ENCODE data around the gene MPV17.
"Not testable (repeated sequence)": the region's sequence is repeated elsewhere in the genome, so short reads cannot be mapped to it uniquely, and the experiment has no call there.

Gene MPV17

DNA sequence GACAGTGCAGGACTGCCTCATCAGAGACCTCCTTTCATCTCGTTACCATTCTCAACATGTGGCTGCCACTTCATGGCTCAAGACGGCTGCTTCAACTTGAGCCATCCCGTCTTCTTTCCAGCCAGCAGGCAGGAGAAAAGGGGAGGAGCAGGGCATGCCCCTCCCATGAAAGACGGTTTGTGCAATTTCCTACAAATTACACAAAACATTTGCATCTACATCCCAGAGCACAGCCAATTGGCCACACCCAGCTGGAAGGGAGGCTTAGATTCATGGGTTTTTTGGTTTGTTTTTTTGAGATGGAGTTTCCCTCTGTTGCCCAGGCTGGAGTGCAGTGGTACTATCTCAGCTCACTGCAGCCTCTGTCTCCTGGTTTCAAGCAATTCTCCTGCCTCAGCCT lies 26.4 kb downstream of the MPV17 start:
- no peak for DNase-seq

DNA sequence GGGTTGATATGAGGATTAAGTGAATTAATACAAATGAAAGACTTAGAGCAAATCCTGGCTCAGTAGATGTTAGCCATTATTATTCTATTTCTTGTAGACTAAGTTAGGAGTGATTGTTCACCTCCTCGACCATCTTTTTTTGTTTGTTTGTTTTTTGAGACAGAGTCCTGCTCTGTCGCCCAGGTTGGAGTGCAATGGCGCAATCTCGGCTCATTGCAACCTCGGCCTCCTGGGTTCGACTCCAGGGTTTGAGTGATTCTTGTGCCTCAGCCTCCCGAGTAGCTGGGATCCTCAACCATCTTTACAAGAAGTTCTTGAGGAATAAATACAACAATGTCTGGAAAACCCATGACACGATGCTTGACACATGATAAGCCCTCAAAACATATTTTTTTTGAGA lies 28.0 kb downstream of the MPV17 start:
- no peak for DNase-seq

- DNase-seq = no peak
Observed at GRCh38 chr2:27291865-27292264, 31.0 kb downstream of the MPV17 start.

- DNase-seq = peak in 1 of 2 experiments; percentile 8
Observed at GRCh38 chr2:27290549-27290948, 32.3 kb downstream of the MPV17 start.

DNA sequence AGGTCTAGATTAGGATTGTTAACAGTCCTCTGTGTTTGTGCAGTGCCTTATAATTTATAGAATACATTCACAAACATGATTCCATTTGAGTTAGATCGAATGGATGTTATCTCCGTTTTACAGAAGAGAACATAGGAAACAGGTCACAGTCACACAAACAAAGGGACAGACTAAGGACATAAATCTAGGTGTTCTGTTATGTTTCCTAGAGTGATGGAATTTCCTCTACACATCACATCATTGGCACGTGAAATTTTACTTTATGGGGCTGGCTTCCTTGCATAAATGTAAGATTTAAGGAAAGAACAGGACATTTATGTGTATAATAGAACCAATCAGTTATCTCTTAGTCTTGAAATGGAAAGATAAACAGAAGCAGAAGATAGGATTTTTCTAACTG lies 34.3 kb downstream of the MPV17 start:
- DNase-seq = no peak

- no peak for DNase-seq
Observed at GRCh38 chr2:27285481-27285880, 37.4 kb downstream of the MPV17 start.

DNA sequence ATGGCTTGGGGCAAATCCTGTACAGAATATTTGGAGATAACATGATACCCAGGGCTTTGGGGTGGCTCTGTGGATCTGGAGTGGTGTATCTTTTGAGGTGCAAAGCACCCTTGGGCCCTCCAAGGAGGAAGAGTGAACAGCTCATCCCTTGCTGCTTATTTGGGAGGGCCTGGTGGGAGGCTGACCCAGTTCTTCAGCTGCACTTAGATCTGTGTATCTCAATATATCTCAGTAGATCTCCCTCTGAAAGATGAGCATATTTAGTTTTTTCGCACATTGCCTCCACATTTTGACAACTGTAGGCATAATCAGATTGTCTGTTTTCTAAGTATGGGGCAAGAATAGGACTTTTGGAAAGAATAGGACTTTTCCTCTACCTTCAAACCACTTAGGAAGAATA lies 37.9 kb downstream of the MPV17 start:
- no peak for DNase-seq

DNA sequence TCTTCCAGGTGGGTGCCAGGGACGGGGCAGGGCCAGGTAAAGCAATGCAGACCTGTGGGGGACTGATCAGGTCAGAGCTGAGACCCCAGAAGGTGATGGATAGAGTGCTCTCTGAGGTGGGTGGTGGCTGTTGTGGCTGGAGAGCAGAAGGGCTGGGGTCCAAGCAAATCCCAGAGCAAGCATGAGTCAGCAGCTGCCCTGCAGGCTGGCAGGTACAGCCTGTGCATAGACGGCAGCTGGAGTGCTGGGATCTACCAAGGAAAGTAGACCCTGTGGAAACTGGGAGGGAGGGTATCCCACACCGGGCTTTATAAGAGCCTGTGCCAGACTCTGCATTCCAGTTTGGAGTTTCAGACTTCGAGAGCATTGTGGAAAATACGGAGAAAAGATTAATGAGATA lies 40.0 kb downstream of the MPV17 start:
- no peak for DNase-seq

GRCh38 chr2:27281855-27282559 lies 40.9 kb downstream of the MPV17 start, which contains the start of gene TRIM54:
TSS of gene TRIM54 (plus strand) at chr2:27282429. CDS start at chr2:27282732, 303 bp downstream.
- DNase-seq = no peak

GRCh38 chr2:27281442-27281841 lies 41.5 kb downstream of the MPV17 start:
- no peak for DNase-seq

DNA sequence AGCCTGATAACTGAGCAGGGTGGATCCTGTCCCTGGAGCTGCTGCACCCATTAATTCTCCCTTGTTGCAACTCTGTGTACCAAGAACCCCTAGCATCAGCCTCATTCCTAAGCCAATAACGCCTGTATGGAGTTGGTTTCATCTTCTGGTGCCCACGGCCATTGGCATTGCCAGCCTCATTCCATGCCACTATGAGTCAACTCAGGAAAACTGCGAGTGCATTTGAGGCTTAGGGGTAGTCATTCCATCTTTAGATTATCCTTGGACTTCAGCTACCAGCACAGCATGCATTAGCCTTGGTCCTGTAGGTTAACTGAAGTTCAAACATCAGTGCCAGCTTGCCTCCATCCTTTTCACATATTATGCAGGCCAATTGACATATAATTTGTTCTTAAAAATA lies 42.1 kb downstream of the MPV17 start:
- DNase-seq = no peak

GRCh38 chr2:27278010-27278409 lies 44.9 kb downstream of the MPV17 start:
- DNase-seq = no peak

GRCh38 chr2:27275211-27276150 lies 47.4 kb downstream of the MPV17 start, which contains the start of gene DNAJC5G:
TSS of gene DNAJC5G (plus strand) at chr2:27275433. CDS start at chr2:27276729, 1,296 bp downstream.
- no peak for DNase-seq

GRCh38 chr2:27272537-27273522 lies 50.1 kb downstream of the MPV17 start:
- not testable (repeated sequence) for DNase-seq

- DNase-seq = no peak
Observed at GRCh38 chr2:27271631-27272340, 51.1 kb downstream of the MPV17 start.

DNA sequence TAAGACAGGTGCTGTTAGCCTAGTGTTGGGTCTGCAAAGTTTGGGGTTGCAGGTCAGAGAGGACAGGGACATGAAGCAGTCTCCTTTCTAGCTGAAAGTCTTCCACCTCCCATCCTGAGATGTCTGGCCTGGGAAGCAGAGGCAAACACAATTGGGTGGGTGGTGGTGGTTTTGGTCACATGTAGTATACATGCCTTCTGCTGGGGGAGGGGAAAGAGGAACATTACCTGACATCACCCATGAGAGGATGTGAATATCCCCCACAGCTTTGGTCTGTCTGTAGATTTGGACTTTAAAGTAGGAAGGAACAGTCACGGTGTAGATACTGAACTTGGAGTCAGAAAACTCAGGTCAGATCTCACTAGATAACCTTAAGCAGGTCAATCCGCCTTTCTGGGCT lies 52.2 kb downstream of the MPV17 start:
- no peak for DNase-seq

DNA sequence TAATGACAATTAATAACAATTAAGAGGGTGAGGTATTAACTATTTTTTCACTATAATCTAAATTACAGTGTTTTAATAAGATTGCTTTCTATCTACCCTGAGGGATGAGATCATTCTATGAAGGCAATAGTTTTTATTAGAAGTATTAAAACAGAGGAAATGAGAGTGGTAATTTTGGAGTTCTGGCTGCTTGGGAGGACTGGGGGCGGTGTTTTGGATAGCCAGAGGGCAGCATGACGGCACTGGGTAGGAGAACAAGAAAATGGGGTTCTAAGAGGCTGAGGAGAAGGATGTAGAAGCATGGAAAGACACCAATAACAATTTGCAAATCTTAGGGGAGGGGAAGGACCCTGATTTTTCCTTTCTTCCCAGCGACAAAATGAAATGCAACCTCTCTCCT lies 52.8 kb downstream of the MPV17 start:
- no peak for DNase-seq

DNA sequence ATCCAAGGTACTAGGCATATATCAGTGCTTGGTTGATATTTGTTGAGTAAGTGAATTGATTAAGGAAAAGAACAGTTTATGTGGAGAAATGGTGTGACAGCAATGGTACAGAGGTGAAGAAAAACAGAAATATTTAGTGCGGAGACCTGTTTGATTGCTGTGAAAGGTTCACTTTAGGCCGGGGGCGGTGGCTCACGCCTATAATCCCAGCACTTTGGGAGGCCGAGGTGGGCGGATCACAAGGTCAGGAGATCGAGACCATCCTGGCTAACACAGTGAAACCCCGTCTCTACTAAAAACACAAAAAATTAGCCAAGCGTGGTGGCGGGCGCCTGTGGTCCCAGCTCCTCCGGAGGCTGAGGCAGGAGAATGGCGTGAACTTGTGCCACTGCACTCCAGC lies 54.6 kb downstream of the MPV17 start:
- not testable (repeated sequence) for DNase-seq

- no peak for DNase-seq
Observed at GRCh38 chr2:27265536-27265870, 57.4 kb downstream of the MPV17 start.

GRCh38 chr2:27264753-27265535 lies 58.0 kb downstream of the MPV17 start:
- peak; percentile 42 to 46 for DNase-seq

- no peak for DNase-seq
Observed at GRCh38 chr2:27264253-27264752, 58.6 kb downstream of the MPV17 start.

Data from Kasumi-1 (cell line).